HUES48 (cell line): ENCODE measurements around the gene PLK2.

Experiments
- H3K27ac ChIP-seq: one replicate; pipeline ENCODE4 v1.7.0; 2013; ENCODE audit warnings: low read depth, low read length, inconsistent platforms
- H3K27me3 ChIP-seq: 2 replicates; pipeline ENCODE4 v1.6.1; 2013; ENCODE audit warnings: mild to moderate bottlenecking, low read length; ENCODE audit not compliant: control insufficient read depth, insufficient read depth
- H3K36me3 ChIP-seq: 2 replicates; pipeline ENCODE4 v1.6.1; 2013; ENCODE audit warnings: low read length; ENCODE audit not compliant: control insufficient read depth, insufficient read depth
- H3K4me1 ChIP-seq: 2 replicates; pipeline ENCODE4 v1.6.1; 2013; ENCODE audit warnings: mild to moderate bottlenecking, low read length; ENCODE audit not compliant: control insufficient read depth, insufficient read depth
- H3K4me3 ChIP-seq: 2 replicates; pipeline ENCODE4 v1.5.1; 2013; ENCODE audit warnings: mild to moderate bottlenecking, low read depth, low read length
- H3K9ac ChIP-seq: 2 replicates; pipeline ENCODE4 v1.6.1; 2013; ENCODE audit warnings: mild to moderate bottlenecking, low read depth, low read length, moderate library complexity
- H3K9me3 ChIP-seq: 2 replicates; pipeline ENCODE4 v1.6.1; 2013; ENCODE audit warnings: low read length; ENCODE audit not compliant: control insufficient read depth, insufficient read depth

The PLK2 gene

DNA sequence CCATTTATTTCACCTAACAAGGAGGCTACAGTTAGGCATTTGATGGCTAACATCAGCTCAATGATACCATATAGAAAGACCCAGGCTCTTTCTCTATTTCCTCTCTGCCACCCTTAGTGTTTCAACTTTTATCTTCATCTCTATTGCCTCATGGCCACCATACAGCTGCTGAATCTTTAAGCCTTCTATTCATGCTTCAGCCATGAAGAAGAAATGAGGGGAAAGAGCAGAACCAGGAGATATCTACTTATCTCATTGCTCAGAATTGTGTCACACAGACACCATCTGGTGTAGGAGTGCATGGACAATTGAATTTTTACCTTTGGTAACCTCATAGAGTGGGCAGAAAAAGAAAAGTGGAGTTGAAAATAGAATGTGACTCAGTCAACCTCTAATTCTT, 38.0 kb upstream of the PLK2 start:
- no peaks in the 10 kb centered on the region for H3K9me3 ChIP-seq
- no peak overlapping the region for H3K4me3 ChIP-seq

DNA sequence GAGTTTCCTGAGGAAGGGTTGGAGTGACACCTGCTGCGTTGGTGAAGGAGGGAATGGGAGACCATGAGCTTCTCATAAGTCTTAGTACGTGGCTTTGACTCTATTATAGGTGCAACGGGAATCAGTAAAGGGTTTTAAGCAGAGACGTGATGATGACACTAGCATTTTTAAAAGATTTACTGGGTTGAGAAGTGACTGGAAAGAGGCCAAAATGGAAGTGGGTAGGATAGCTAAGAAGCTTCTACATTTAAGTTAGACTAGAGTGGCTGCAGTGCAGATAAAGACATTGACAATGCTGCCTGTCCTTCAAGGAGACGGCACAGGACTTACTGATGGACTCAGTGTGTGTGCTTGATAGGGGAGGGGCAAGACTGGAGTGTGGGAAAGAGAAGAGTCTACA, 37.5 kb upstream of the PLK2 start:
- Histone ChIP-seq H3K9me3 (no peaks in the 10 kb centered on the region), H3K9ac (no peak overlapping the region), H3K27ac (no peak overlapping the region), H3K4me3 (no peak overlapping the region), H3K4me1 (peaks cover 4% of the 10 kb centered on the region; the same call in 1 of the 2 replicates), H3K27me3 (no peaks in the 10 kb centered on the region), H3K36me3 (no peaks in the 10 kb centered on the region)

More for the DNA sequence above, 38.0 kb upstream of the PLK2 start:
- H3K36me3 ChIP-seq: no peaks in the 10 kb centered on the region
- peaks cover 4% of the 10 kb centered on the region; the same call in 1 of the 2 replicates for H3K4me1 ChIP-seq
- H3K27me3 ChIP-seq: no peaks in the 10 kb centered on the region
- H3K27ac ChIP-seq: no peak overlapping the region
- H3K9ac ChIP-seq: no peak overlapping the region

DNA sequence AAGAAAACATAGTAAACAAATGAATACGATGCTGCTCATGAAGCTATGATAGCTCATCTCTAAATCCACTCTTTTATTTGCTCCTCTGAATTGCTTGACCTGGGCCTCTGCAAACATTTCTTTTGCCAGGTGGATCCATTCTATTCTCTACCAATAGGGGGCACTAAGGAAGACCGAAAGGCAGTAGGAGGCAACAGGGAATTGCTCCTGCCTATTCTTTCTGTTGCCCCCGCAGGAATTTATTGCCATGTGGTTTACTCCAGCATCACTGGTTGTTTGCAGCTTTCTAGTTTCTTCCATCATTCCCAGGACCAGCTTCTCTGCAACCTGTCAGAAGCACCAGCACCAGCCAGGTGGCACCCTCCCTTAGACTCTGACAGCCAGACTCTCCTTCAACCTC, 36.6 kb upstream of the PLK2 start:
- H3K27me3 ChIP-seq: no peaks in the 10 kb centered on the region
- H3K9me3 ChIP-seq: no peaks in the 10 kb centered on the region
- H3K36me3 ChIP-seq: no peaks in the 10 kb centered on the region
- H3K9ac ChIP-seq: no peak overlapping the region
- H3K27ac ChIP-seq: no peak overlapping the region
- H3K4me3 ChIP-seq: no peak overlapping the region
- peaks cover 8% of the 10 kb centered on the region for H3K4me1 ChIP-seq

DNA sequence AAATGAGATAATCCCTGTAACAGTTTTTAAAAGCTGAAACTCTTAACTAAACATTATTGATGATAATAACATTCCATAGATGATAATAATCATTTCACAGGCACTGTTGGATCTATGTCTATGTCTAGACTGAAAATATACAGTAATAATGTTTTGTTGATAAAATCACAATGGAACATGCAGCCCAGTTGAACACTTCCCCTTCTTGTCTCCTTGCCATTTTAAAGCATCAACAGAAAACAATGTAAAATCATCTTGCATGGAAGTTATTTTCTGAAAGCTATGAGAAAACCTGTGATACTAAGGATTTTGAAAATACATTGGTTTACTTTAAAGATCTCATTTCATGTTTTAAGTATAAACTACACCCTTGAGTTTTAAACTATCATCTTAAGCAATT, 33.3 kb upstream of the PLK2 start:
- no peaks in the 10 kb centered on the region for H3K9me3 ChIP-seq
- H3K36me3 ChIP-seq: no peaks in the 10 kb centered on the region
- H3K27ac ChIP-seq: no peak overlapping the region
- no peak overlapping the region for H3K4me3 ChIP-seq
- no peaks in the 10 kb centered on the region for H3K27me3 ChIP-seq
- peaks cover 19% of the 10 kb centered on the region for H3K4me1 ChIP-seq
- H3K9ac ChIP-seq: no peak overlapping the region

DNA sequence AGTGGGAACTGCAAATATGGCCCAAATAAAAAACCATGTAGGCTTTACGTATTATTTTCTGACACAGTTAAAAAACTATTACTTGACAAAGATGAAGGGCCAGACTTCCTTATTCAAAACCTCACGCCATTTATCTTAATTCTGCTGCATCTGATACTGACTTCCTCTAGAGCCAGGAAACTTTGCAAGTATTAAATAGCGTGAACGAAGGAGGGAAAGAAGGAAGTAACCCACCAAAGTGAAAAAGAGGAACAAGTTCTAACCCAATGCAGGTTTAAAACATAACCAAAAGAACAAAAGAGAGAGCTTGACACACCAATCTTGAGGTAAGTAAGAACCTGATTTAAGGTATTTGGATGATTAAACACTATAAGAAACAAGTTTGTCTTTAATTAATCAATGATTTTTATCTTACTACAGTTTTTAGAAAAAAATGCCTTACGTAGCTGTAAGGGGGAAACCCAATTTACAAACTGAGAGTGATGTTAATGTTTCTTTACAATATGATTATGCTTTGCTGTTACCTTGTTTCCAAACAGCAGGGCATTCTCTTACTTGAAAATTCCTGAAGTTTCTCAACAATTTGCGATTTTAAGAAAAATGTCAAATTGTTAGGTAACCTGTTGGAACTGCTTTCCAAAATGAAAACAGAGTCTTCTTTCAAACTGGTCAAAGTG, 31.5 kb upstream of the PLK2 start, which contains the start of gene GAPT:
Gene GAPT (plus strand): TSS at position 220 of the 677 bp plus-strand sequence. CDS start 3,102 bp downstream, outside the sequence.
- H3K27ac ChIP-seq: peak within 1 kb of the TSS; percentile 8

DNA sequence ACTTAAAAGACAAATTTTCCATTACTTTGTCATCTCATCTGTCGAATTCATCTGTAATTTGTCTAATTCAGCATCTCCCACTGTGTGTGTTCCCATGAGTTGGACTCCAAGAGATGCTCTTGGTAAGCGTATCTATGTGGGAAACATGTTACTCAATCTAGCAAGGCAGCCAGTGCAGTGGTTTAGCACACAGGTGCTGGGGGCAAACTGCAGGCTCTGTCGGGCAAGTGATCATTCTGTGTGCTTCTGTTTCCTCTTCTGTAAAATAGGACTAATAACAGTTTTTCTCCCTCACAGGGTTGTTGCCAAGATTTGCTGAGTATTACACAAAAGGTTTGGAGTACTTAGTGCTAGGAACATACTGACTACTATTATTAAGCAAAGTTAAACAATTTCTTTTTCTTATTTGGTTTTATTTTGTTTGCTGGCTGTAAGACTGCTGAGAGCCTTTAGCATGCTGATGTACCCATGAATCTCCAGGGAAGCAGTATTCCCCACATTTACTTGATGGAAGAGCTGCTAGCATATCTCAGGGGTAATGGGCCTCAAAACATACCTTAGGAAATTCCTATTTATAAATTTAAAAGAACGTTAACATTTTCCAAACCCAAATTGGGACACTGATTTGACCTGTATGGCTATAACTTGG, 30.6 kb upstream of the PLK2 start:
- Histone ChIP-seq H3K4me1 (peaks cover 19% of the 10 kb centered on the region), H3K27me3 (no peaks in the 10 kb centered on the region), H3K9ac (no peak overlapping the region), H3K9me3 (no peaks in the 10 kb centered on the region), H3K4me3 (no peak overlapping the region), H3K36me3 (no peaks in the 10 kb centered on the region), H3K27ac (peak overlapping the region; percentile 8)

More for the DNA sequence above, 31.5 kb upstream of the PLK2 start, which contains the start of gene GAPT:
- Histone ChIP-seq H3K4me3 (no peak within 1 kb of the TSS), H3K9ac (no peak within 1 kb of the TSS), H3K9me3 (no peaks in the 10 kb centered on the region), H3K36me3 (no peaks in the 10 kb centered on the region), H3K4me1 (peaks cover 19% of the 10 kb centered on the region), H3K27me3 (no peaks in the 10 kb centered on the region)

DNA sequence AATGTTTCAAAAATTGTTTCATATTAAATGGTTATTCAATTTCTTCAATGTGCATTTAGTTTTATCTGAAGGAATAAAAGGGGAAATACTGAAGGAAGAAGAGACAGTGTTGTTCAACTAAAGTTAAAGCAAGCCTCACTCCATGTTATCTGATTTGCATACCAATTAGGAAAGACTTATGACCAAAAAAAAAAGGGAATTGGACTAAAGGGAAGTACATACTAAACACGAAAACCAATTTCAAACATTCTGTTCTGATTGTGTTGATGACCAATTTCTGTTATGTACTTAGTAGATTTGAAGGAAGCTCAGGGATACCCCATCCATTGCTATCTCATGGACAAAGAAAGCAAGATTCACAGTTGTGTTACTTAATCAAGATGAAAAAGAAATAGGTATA, 26.4 kb upstream of the PLK2 start:
- Histone ChIP-seq H3K27ac (no peak overlapping the region), H3K4me3 (no peak overlapping the region), H3K9ac (no peak overlapping the region), H3K9me3 (no peaks in the 10 kb centered on the region), H3K27me3 (no peaks in the 10 kb centered on the region), H3K36me3 (no peaks in the 10 kb centered on the region), H3K4me1 (peaks cover 14% of the 10 kb centered on the region)

DNA sequence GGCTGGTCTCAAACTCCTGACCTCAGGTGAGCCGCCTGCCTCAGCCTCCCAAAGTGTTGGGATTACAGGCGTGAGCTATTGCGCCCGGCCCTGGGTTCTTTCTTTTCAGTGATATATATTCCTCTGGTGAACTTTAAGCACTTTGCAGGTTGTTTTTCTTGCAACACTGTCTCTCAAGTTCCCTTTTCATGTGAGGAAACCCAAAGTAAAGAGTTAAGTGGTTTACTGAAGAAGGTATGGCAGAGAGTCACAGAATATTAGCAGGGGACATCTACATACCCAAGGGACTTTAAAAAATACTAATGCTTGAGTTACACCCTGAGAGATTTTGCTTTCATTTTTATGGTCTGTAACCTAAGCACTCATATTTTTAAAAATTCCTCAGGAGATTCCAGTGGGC, 24.6 kb upstream of the PLK2 start:
- Histone ChIP-seq H3K27ac (no peak overlapping the region), H3K9me3 (no peaks in the 10 kb centered on the region)

DNA sequence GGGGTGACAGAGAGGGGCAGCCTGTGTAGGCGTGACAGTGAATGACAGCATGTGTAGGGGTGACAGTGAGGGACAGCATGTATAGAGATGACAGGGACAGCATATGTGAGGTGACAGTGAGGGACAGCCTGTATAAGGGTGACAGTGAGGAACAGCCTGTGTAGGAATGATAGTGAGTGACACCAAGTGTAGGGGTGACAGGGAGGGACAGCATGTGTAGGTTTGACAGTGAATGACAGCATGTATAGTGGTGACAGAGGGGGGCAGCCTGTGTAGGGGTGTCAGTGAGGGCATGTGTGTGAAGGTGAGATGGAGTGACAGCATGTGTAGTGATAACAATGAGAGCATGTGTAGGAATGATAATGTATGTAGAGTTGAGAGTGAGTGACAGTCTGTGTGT, 22.6 kb upstream of the PLK2 start:
- Histone ChIP-seq H3K36me3 (no peaks in the 10 kb centered on the region), H3K4me1 (no peaks in the 10 kb centered on the region), H3K4me3 (no peak overlapping the region), H3K9ac (no peak overlapping the region), H3K27me3 (no peaks in the 10 kb centered on the region), H3K9me3 (no peaks in the 10 kb centered on the region), H3K27ac (no peak overlapping the region)

More for the DNA sequence above, 24.6 kb upstream of the PLK2 start:
- no peak overlapping the region for H3K4me3 ChIP-seq
- no peaks in the 10 kb centered on the region for H3K27me3 ChIP-seq
- H3K36me3 ChIP-seq: no peaks in the 10 kb centered on the region
- H3K4me1 ChIP-seq: no peaks in the 10 kb centered on the region
- no peak overlapping the region for H3K9ac ChIP-seq

DNA sequence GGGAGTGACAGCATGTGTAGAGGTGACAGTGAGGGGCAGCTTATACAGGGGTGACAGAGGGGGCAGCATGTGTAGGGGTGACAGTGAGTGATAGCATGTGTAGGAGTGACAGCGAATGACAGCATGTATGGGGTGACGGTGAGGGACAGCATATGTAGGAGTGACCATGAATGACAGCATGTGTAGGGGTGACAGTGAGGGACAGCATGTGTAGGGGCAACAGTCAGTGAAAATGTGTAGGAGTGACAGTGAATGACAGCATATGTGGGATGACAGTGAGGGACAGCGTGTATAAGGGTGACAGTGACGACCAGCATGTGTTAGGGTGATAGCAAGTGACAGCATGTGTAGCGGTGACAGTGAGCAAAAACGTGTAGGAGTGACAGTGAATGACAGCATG, 21.9 kb upstream of the PLK2 start:
- no peak overlapping the region for H3K4me3 ChIP-seq
- H3K9ac ChIP-seq: no peak overlapping the region
- H3K27me3 ChIP-seq: no peaks in the 10 kb centered on the region
- H3K4me1 ChIP-seq: no peaks in the 10 kb centered on the region
- no peaks in the 10 kb centered on the region for H3K36me3 ChIP-seq
- H3K27ac ChIP-seq: no peak overlapping the region
- H3K9me3 ChIP-seq: no peaks in the 10 kb centered on the region

DNA sequence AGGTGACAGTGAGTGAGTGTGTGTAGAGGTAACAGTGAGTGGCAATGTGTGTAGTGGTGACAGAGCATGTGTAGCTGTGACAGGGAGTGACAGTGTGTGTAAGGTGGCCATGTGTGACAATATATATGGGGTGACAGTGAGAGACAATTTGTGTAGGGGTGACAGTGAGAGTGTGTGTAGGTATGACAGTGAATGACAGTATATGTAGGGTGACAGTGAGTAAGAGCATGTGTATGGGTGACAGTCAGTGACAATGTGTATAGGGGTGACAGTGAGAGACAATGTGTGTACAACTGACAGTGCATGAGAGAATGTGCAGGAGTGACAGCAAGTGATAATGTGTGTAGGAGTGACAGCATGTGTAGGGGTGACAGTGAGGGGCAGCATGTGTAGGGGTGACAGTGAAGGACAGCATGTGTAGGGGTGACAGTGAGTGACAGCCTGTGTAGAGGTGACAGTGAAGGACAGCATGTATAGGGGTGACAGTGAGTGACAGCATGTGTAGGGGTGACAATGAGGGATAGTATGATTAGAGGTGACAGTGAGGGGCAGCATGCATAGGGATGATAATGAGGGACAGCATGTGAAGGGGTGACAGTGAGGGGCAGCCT, 21.3 kb upstream of the PLK2 start:
- no peak overlapping the region for H3K9ac ChIP-seq
- H3K9me3 ChIP-seq: 0 out of 2 replicates have a peak, but pooled peaks cover 2% of the 10 kb centered on the region
- H3K27me3 ChIP-seq: no peaks in the 10 kb centered on the region
- H3K4me1 ChIP-seq: no peaks in the 10 kb centered on the region
- H3K36me3 ChIP-seq: no peaks in the 10 kb centered on the region
- no peak overlapping the region for H3K4me3 ChIP-seq
- no peak overlapping the region for H3K27ac ChIP-seq
